ENCODE data around the gene MYRIP.
"Not testable (repeated sequence)": the region's sequence is repeated elsewhere in the genome, so short reads cannot be mapped to it uniquely, and the experiment has no call there.

Gene MYRIP

GRCh38 chr3:40025892-40026291, 216.5 kb downstream of the MYRIP start:
- not testable (repeated sequence) for H3K27ac ChIP-seq (ENCODE audit: low read depth, low read length); H3K36me3 ChIP-seq (ENCODE audit: control insufficient read depth, insufficient read depth, low read length); H3K4me1 ChIP-seq (ENCODE audit: control insufficient read depth, insufficient read depth, low read length); H3K9ac ChIP-seq (ENCODE audit: low read length); H3K4me3 ChIP-seq (ENCODE audit: low read depth, low read length); H3K27me3 ChIP-seq (ENCODE audit: control insufficient read depth, insufficient read depth, low read length)
- H3K9me3 ChIP-seq (ENCODE audit: control insufficient read depth, insufficient read depth, low read depth, low read length) = peaks cover 42% of the 10 kb centered on the region

GRCh38 chr3:40035177-40035576, 225.8 kb downstream of the MYRIP start:
- H3K4me1 ChIP-seq (ENCODE audit: control insufficient read depth, insufficient read depth, low read length) = peaks cover 12% of the 10 kb centered on the region
- H3K27me3 ChIP-seq (ENCODE audit: control insufficient read depth, insufficient read depth, low read length) = no peaks in the 10 kb centered on the region
- H3K4me3 ChIP-seq (ENCODE audit: low read depth, low read length) = no peak overlapping the region
- H3K9me3 ChIP-seq (ENCODE audit: control insufficient read depth, insufficient read depth, low read depth, low read length) = no peaks in the 10 kb centered on the region
- H3K9ac ChIP-seq (ENCODE audit: low read length) = no peak overlapping the region
- H3K36me3 ChIP-seq (ENCODE audit: control insufficient read depth, insufficient read depth, low read length) = no peaks in the 10 kb centered on the region
- H3K27ac ChIP-seq (ENCODE audit: low read depth, low read length) = no peak overlapping the region

GRCh38 chr3:40037582-40037981, 228.2 kb downstream of the MYRIP start:
- H3K4me3 ChIP-seq (ENCODE audit: low read depth, low read length) = no peak overlapping the region
- no peaks in the 10 kb centered on the region for H3K27me3 ChIP-seq (ENCODE audit: control insufficient read depth, insufficient read depth, low read length)
- peaks cover 12% of the 10 kb centered on the region for H3K4me1 ChIP-seq (ENCODE audit: control insufficient read depth, insufficient read depth, low read length)
- H3K9me3 ChIP-seq (ENCODE audit: control insufficient read depth, insufficient read depth, low read depth, low read length) = no peaks in the 10 kb centered on the region
- no peak overlapping the region for H3K27ac ChIP-seq (ENCODE audit: low read depth, low read length)
- no peak overlapping the region for H3K9ac ChIP-seq (ENCODE audit: low read length)
- no peaks in the 10 kb centered on the region for H3K36me3 ChIP-seq (ENCODE audit: control insufficient read depth, insufficient read depth, low read length)

GRCh38 chr3:40042752-40043443, 233.5 kb downstream of the MYRIP start:
- H3K9ac ChIP-seq (ENCODE audit: low read length) = no peak overlapping the region

GRCh38 chr3:40043444-40043755, 234.0 kb downstream of the MYRIP start:
- H3K36me3 ChIP-seq (ENCODE audit: control insufficient read depth, insufficient read depth, low read length) = no peaks in the 10 kb centered on the region
- H3K27ac ChIP-seq (ENCODE audit: low read depth, low read length) = no peak overlapping the region
- H3K27me3 ChIP-seq (ENCODE audit: control insufficient read depth, insufficient read depth, low read length) = no peaks in the 10 kb centered on the region
- H3K4me1 ChIP-seq (ENCODE audit: control insufficient read depth, insufficient read depth, low read length) = peaks cover 8% of the 10 kb centered on the region
- no peak overlapping the region for H3K4me3 ChIP-seq (ENCODE audit: low read depth, low read length)
- H3K9ac ChIP-seq (ENCODE audit: low read length) = no peak overlapping the region
- no peaks in the 10 kb centered on the region for H3K9me3 ChIP-seq (ENCODE audit: control insufficient read depth, insufficient read depth, low read depth, low read length)

More at GRCh38 chr3:40042752-40043443, 233.5 kb downstream of the MYRIP start:
- no peak overlapping the region for H3K27ac ChIP-seq (ENCODE audit: low read depth, low read length)
- no peaks in the 10 kb centered on the region for H3K27me3 ChIP-seq (ENCODE audit: control insufficient read depth, insufficient read depth, low read length)
- H3K4me1 ChIP-seq (ENCODE audit: control insufficient read depth, insufficient read depth, low read length) = peaks cover 8% of the 10 kb centered on the region
- H3K9me3 ChIP-seq (ENCODE audit: control insufficient read depth, insufficient read depth, low read depth, low read length) = no peaks in the 10 kb centered on the region
- no peak overlapping the region for H3K4me3 ChIP-seq (ENCODE audit: low read depth, low read length)
- H3K36me3 ChIP-seq (ENCODE audit: control insufficient read depth, insufficient read depth, low read length) = no peaks in the 10 kb centered on the region

- H3K36me3 ChIP-seq (ENCODE audit: control insufficient read depth, insufficient read depth, low read length) = no peaks in the 10 kb centered on the region
- no peaks in the 10 kb centered on the region for H3K9me3 ChIP-seq (ENCODE audit: control insufficient read depth, insufficient read depth, low read depth, low read length)
- no peak overlapping the region for H3K27ac ChIP-seq (ENCODE audit: low read depth, low read length)
- peaks cover 8% of the 10 kb centered on the region for H3K4me1 ChIP-seq (ENCODE audit: control insufficient read depth, insufficient read depth, low read length)
- H3K9ac ChIP-seq (ENCODE audit: low read length) = no peak overlapping the region
- no peak overlapping the region for H3K4me3 ChIP-seq (ENCODE audit: low read depth, low read length)
- no peaks in the 10 kb centered on the region for H3K27me3 ChIP-seq (ENCODE audit: control insufficient read depth, insufficient read depth, low read length)
Measured at GRCh38 chr3:40044487-40044886, 235.1 kb downstream of the MYRIP start.

- no peak overlapping the region for H3K4me3 ChIP-seq (ENCODE audit: low read depth, low read length)
- H3K36me3 ChIP-seq (ENCODE audit: control insufficient read depth, insufficient read depth, low read length) = no peaks in the 10 kb centered on the region
Measured at GRCh38 chr3:40045051-40045450, 235.6 kb downstream of the MYRIP start.

GRCh38 chr3:40046149-40046548, 236.7 kb downstream of the MYRIP start:
- no peaks in the 10 kb centered on the region for H3K27me3 ChIP-seq (ENCODE audit: control insufficient read depth, insufficient read depth, low read length)
- H3K4me3 ChIP-seq (ENCODE audit: low read depth, low read length) = no peak overlapping the region
- H3K27ac ChIP-seq (ENCODE audit: low read depth, low read length) = no peak overlapping the region
- no peaks in the 10 kb centered on the region for H3K36me3 ChIP-seq (ENCODE audit: control insufficient read depth, insufficient read depth, low read length)
- peaks cover 6% of the 10 kb centered on the region for H3K9me3 ChIP-seq (ENCODE audit: control insufficient read depth, insufficient read depth, low read depth, low read length)
- no peak overlapping the region for H3K9ac ChIP-seq (ENCODE audit: low read length)
- H3K4me1 ChIP-seq (ENCODE audit: control insufficient read depth, insufficient read depth, low read length) = peaks cover 8% of the 10 kb centered on the region

More at GRCh38 chr3:40045051-40045450, 235.6 kb downstream of the MYRIP start:
- Histone ChIP-seq H3K4me1 (ENCODE audit: control insufficient read depth, insufficient read depth, low read length) (peaks cover 8% of the 10 kb centered on the region), H3K27ac (ENCODE audit: low read depth, low read length) (no peak overlapping the region), H3K9ac (ENCODE audit: low read length) (no peak overlapping the region), H3K27me3 (ENCODE audit: control insufficient read depth, insufficient read depth, low read length) (no peaks in the 10 kb centered on the region), H3K9me3 (ENCODE audit: control insufficient read depth, insufficient read depth, low read depth, low read length) (peaks cover 5% of the 10 kb centered on the region)

GRCh38 chr3:40047406-40047805, 238.0 kb downstream of the MYRIP start:
- peaks cover 8% of the 10 kb centered on the region for H3K4me1 ChIP-seq (ENCODE audit: control insufficient read depth, insufficient read depth, low read length)
- H3K9me3 ChIP-seq (ENCODE audit: control insufficient read depth, insufficient read depth, low read depth, low read length) = peaks cover 6% of the 10 kb centered on the region
- no peaks in the 10 kb centered on the region for H3K27me3 ChIP-seq (ENCODE audit: control insufficient read depth, insufficient read depth, low read length)
- H3K4me3 ChIP-seq (ENCODE audit: low read depth, low read length) = no peak overlapping the region
- H3K36me3 ChIP-seq (ENCODE audit: control insufficient read depth, insufficient read depth, low read length) = no peaks in the 10 kb centered on the region
- H3K9ac ChIP-seq (ENCODE audit: low read length) = no peak overlapping the region
- H3K27ac ChIP-seq (ENCODE audit: low read depth, low read length) = no peak overlapping the region

GRCh38 chr3:40053663-40054062, 244.3 kb downstream of the MYRIP start:
- H3K4me3 ChIP-seq (ENCODE audit: low read depth, low read length) = no peak overlapping the region
- no peaks in the 10 kb centered on the region for H3K36me3 ChIP-seq (ENCODE audit: control insufficient read depth, insufficient read depth, low read length)
- H3K9me3 ChIP-seq (ENCODE audit: control insufficient read depth, insufficient read depth, low read depth, low read length) = peaks cover 6% of the 10 kb centered on the region
- H3K9ac ChIP-seq (ENCODE audit: low read length) = no peak overlapping the region
- H3K27me3 ChIP-seq (ENCODE audit: control insufficient read depth, insufficient read depth, low read length) = no peaks in the 10 kb centered on the region
- no peaks in the 10 kb centered on the region for H3K4me1 ChIP-seq (ENCODE audit: control insufficient read depth, insufficient read depth, low read length)
- no peak overlapping the region for H3K27ac ChIP-seq (ENCODE audit: low read depth, low read length)

- Histone ChIP-seq H3K9me3 (ENCODE audit: control insufficient read depth, insufficient read depth, low read depth, low read length) (peaks cover 4% of the 10 kb centered on the region; the same call in 1 of the 2 replicates), H3K36me3 (ENCODE audit: control insufficient read depth, insufficient read depth, low read length) (no peaks in the 10 kb centered on the region), H3K9ac (ENCODE audit: low read length) (no peak overlapping the region), H3K27ac (ENCODE audit: low read depth, low read length) (no peak overlapping the region), H3K4me3 (ENCODE audit: low read depth, low read length) (no peak overlapping the region), H3K27me3 (ENCODE audit: control insufficient read depth, insufficient read depth, low read length) (no peaks in the 10 kb centered on the region), H3K4me1 (ENCODE audit: control insufficient read depth, insufficient read depth, low read length) (no peaks in the 10 kb centered on the region)
Measured at GRCh38 chr3:40054568-40055222, 245.3 kb downstream of the MYRIP start.

All from HUES6 (cell line).